GM18951 (cell line): ENCODE data around the gene MOCS1.

Experiments
- POLR2A ChIP-seq: IDR thresholded peaks from 4 replicates; pipeline ENCODE4 v1.6.1; 2011; ENCODE audit warnings: mild to moderate bottlenecking; ENCODE audit not compliant: insufficient read length, insufficient read depth; ENCODE audit errors: extremely low read depth
- in situ Hi-C: fragments of 300-500 bp; cut with MboI; formaldehyde crosslinking; loops from one replicate; pipeline ENCODE4 v1.12.0; 2022; ENCODE audit warnings: low sequenced_read_pairs, mixed read lengths, inconsistent platforms; ENCODE audit not compliant: unreplicated experiment

MOCS1 gene

DNA sequence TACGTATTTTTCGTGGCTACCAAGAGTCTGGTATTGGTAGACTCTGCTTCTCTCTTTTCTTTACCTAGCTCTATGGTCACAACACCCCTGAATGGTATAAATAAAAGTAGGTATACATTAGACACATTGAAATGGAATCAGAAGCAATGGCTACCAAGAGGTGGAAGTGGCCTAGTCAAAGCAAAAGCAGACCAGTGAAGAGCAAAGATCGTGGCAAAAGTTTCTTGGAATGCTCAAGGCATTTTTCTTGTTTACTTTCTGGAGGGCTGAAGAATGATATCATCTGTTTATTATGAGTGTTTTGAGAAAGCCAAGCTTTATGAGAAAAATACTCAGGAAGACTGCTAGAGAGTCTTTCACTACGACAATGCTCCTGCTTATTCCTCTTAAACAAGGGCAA, 28.6 kb upstream of the MOCS1 start:
- no peak for TF ChIP-seq POLR2A
- in situ Hi-C loops, result no loop called here

DNA sequence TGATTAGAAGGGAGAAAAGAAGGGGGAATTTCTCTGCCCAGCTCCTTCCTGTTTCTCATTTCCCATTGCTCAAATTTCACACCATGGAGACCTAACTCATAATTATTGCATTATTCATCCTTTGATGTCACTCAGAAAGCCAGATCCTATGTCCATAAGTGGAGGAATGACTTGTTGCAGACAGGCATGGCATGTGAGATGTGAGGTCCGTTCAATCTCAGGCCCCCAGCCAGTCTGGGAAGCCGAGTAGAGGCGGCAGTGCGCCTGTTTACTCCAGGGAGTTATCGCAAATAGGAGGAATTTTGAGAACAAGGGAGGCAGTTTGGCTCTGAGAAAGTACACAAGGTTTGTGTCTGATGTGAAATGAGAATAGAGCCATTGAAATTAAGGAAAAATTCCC, 26.9 kb upstream of the MOCS1 start:
- in situ Hi-C loops, result no loop called here
- no peak for TF ChIP-seq POLR2A

DNA sequence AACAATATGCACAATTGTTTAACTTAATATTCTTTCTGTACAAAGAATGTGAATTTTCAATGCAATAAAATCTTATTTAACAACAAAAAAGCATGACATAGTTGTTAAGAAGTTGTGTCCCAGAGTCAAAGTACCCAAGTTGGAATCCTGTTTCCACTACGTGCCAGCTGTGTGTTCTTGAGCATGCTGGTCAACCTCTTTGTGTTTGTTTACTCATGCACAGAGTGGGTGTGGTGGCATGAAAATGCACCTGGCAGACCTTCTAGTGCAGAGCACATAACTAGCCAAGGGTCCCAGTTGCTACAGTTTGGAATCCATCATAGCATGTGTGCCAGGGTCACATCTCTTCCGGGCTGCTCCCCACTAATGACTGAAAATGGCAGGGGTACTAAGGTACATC, 24.7 kb upstream of the MOCS1 start:
- no peak for TF ChIP-seq POLR2A
- in situ Hi-C loops, result no loop called here

DNA sequence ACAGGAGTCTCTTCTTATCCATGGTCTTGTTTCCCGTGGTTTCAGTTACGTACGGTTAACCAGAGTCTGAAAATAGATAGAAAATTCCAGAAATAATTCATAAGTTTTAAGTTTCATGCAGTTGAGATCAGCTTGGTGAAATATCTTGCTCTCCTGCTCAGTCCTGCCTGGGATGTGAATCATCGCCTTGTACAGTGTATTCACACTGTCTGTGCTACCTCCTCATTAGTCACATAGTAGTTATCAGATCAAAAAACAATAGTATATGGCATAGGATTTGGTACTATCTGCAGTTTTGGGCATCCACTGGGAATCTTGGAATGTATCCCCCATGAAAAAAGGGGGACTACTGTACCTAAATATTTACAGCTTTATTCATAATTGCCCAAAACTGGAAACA, 22.7 kb upstream of the MOCS1 start:
- in situ Hi-C loops, result no loop called here
- TF ChIP-seq POLR2A, result no peak

DNA sequence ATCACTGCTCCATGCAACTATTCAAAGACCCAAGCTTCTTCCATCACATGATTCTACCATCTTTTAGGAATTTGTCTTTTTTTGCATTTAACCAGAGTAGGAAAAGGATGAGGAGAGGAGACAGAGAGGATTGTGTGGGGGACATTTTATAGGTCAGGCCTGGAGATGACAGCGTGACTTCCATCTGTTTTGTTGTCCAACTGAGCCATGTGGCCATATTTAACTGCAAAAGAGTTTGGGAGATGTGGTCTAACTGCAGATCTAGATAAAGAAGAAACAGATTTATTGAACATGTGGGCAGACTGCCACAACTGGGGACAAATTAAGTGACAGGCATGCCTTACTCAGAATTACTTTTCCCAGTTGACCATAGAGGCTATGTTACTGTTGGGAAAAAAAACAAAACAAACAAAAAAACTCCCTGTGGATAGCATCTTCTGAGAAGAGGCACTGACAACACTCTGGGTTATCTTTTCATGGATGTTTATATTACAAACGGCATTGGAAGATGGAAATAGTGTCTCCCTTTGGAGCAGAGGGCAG, 18.9 kb upstream of the MOCS1 start:
- no peak for TF ChIP-seq POLR2A
- in situ Hi-C loops, result no loop called here

DNA sequence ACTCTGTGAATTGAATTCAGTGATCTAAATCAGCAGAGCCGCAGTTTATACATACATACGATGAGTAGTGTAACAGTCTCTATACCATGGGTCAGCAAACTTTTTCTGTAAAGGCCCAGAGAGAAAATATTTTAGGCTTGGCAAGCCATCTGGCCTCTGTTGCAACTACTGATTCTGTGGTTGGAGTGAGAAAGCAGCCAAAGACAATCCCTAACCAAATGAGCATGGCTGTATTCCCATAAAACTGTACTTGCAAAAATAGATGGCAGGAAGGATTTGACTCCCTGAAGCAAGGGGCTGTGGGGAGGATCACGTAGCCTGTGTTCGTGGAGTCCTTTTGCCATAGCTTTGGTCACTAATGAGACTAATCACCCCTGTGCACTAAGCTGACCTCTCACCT, 17.9 kb upstream of the MOCS1 start:
- in situ Hi-C loops, result no loop called here
- TF ChIP-seq POLR2A, result no peak

DNA sequence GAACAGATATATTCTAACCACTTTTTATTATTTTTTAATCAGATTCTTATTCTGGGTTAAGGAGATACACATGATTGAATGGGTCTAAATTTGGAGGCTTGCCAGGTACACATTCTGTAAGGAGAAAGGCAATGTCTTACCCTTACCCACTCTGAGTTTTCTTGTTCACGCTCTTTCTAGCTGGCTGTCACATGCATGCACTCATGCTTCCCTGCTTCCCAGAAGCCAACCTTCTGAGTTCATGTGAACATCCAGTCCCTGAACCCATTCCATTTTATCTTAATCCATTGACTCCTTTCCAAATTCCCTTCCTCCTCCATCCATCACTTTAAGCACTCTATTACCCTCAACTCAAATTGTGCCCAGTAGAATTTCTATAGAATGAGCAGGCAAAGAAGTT, 17.5 kb upstream of the MOCS1 start:
- in situ Hi-C loops, result no loop called here
- no peak for TF ChIP-seq POLR2A

DNA sequence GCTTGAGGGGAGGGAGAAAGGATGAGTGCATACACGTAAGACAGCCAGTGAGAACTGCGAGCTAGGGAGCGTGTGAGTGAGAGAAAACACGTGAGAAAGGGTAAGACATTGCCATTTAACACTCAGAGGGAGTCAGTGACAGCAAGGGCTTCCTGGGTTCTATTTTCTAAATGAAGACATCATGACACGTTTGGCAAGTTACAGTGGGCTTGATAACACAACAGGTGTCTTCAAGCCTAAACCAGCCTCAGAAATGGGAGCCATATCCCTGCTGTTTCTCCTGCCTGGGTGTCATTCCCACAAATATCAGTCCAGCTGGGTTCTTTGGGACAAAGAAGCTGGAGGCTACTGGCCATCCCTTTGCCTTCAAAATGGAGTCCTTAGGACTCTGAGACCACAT, 16.9 kb upstream of the MOCS1 start:
- in situ Hi-C loops, result no loop called here
- no peak for TF ChIP-seq POLR2A

DNA sequence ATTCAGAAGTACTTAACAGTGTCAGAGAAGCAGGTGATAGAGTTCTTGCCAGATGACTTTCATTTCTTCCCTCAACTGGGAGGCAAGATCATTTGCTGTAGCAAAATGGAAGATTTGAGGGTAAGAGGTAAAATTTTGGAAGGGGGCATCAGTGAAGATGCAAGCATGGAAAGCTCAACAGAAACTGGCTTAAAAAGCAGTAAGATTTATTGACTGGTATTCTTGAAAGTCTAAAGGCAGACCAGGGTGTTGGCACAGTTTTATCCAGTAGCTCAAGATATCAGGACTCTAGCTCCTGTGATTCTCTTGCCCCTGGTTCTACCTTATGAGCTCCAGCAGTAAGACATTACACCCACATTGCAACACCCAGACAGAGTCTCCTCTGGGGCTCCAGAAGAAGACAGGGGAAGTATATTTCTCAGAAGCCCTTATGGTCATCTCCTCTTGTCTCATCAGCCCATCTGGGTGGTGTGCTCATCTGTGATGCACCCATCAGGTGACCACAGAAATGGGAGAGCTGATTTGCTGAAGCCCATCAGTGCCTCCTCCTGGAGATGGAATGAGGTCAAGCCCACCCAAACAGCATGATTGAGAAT, 16.0 kb upstream of the MOCS1 start:
- in situ Hi-C loops, result no loop called here
- no peak for TF ChIP-seq POLR2A

DNA sequence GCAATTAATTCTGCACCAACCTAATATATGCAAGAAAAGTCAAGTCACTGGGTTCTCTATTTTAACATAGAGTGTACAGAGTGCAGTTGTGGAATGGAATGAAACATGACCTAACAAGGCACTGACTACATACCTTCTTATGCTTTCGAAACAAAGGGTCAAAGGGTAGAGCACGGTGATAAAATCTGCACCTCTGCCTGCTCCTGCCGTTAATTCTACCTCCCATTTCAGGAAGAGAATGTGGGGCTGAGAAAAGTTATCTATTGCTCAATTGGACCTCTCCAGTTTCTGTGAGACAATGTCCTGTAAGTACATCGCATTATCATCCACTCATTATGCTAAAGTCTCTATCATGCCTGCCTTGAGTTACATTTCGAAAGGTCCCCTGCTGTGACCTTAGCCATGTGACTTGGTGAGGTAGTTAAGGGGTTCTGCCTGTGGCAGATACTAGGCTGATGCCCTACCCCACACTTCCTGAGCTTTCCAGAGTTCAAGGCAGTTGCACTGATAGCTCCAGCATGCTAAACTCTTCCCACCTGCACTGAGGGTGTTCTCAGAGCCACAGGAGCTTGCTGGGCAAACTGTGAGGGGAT, 14.0 kb upstream of the MOCS1 start:
- no peak for TF ChIP-seq POLR2A
- in situ Hi-C loops, result no loop called here

DNA sequence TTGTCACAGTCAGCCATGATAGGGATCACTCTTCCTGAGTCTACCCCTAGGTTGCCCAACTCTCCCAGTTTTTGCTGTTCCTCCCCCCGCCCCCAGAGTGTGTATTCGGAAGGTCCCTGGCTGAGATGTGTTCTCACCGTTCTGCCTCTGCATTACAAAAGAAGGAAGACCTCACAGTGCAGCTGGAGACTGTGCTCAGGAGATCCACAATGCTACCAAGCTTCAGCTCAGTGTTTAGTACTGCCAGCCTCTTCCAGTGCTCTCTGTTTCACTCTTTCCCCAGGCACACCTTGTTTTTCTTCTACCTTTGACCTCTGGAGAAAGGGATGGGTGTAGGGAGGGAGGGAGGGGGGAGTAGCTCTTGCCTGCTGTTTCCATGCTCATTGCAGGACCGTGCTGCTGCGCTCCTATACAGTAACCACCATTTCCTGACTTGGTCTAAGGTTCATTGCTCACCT, 13.4 kb upstream of the MOCS1 start:
- no peak for TF ChIP-seq POLR2A
- in situ Hi-C loops, result no loop called here

DNA sequence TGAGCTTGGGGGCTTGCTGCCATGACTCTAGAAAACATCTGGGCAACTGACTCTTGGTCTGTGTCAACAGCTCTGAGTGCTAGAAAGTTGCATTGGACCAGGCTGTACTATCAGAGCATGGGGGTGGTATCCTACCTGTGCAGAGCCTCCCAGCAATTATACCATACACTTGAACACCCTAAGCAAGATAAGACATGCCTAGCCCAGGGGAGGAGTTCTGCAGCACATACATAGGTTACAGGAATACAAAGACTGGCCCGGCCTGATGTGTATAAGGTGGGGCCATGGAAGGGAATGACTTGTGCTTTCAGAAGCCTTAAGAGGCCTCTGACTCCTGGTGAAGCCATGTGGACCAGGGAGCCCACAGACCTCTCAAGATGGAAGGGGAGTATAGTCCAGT, 11.4 kb upstream of the MOCS1 start:
- no peak for TF ChIP-seq POLR2A
- in situ Hi-C loops, result no loop called here

DNA sequence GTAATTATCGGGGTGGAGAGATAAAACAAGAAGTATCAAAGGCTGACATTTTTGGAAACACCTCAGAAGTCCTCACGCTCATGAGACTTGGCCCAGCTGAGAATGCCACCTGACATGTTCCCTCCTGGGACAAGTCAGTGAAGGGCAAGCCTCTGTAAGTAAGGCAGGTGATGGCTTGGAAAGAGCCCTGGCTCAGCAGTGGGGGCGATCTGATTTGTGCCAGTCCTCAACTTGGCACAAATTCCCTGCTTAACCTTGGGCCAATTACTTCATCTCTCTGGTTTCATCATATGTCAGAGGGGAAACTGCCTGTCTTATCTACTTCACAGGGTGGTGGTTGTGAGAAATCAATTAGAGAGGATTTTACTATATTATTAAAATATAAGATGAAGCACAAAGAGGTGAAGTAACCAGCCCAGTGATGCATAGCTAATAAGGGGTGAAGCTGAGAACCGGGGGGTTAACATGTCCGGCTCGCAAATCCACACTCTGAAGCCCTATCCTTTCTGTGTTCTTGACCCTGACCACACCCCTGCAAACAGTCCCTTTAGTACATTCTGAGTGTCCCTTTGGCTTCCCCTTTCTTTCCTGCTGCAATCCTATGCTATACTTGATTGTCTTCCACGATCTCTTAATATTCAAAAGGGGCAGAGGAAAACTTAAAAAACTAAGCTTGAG, 8.8 kb upstream of the MOCS1 start:
- in situ Hi-C loops, result no loop called here
- no peak for TF ChIP-seq POLR2A

DNA sequence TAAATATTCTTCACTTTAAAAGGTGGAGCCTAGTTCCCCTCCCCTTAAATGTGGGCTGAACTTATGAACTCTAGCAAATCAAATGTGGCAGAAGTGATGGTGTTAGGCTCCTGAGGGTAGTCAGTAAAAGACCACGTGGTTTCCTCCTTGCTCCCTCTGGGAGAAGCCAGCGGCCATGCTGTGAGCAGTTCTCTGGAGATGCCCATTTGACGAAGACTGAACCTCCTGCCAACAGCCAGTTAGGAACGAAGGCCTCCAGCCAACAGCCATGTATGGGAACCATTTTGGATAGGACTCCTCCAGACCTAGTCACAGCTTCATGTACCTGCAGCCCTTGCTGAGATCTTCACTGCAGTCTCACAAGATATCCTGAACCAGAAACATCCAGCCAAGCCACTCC, 7.6 kb upstream of the MOCS1 start:
- TF ChIP-seq POLR2A, result no peak
- in situ Hi-C loops, result no loop called here
